Measurements from ENCODE around the gene PARVG.

DNA sequence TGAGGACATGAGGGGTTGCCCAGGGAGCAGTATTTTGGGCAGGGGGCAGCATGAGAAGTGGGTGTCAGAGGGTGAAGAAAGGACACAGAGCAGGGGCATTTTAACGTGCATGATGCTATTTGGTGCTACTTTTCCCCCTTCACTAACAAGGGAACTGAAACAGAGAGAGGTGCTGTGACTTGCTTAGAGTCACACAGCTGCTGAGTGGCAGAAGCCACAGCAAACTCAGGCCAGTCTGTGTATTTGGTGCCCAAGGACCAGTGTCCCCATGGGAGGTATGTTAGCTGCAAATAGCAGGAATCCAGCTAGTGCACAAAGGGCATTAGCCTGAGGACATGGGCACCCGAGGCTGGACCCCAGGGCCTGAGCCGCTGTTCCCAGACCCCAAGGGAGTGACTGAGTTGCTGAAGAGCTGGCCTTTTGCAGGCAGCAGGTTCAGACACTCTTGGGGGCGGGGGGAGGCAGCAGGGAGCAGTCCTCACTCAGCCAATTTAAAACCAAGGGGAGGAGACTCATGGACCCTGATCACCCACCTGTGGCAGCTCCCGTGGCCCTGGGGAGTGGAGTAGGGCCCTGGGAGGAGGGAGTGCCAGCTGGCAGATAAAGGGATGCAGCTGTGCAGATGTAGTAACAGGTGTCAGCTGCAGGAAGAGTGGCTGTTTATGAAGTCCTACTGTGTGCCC lies 14.6 kb downstream of the PARVG start:
- TF ChIP-seq EZH2 (IDR thresholded peaks at IDR 0.05; ENCODE audit: insufficient read depth, poor library complexity, severe bottlenecking) (no peak), EZH2phosphoT487 (IDR thresholded peaks at IDR 0.05; ENCODE audit: insufficient read depth, low read depth) (no peak)

Data from GM23248 (cell line).